ENCODE measurements around the gene ATIC.

DNA sequence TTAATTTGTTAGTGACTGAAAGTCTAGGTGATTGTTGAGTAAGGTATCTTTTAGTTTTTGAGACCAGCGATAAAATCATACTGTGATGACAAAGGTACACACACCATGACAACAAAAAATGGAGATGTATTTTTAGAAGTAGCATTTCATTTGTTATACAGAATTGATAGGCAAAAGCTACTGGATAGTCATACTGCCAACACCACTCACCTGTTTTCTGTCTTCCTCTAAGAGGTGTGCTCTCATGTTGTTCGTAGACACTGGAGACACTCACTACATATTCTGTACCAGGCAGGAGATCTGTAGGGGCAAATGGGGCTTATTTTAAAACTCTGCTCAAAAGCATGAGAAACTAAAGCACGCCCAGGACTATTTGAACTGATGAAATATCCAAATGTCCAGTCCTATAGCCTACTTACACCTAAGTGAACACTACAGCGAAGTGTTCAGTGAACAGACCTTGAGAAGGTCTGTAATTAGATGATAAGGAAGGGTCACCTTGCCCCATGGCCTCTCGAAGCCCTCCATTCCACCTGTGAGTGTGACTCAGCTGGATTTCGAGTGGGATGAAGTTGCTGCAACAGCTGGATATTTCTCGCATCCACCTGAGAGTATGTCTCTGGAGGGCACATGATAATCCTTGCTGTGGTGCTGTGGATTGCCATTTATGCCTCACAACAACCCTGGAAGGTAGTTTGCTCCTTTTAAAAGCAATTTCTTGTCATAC lies 76.3 kb downstream of the ATIC start:
- TF ChIP-seq CTCF (conservative IDR thresholded peaks at IDR 0.05 in 1 of 2, IDR thresholded peaks at IDR 0.05 in 1 of 2; ENCODE audit: low read depth in 1 of 2, low read length in 2 of 2) (no peak), EZH2 (IDR thresholded peaks at IDR 0.05; ENCODE audit: low read length, missing control alignments) (no peak)
